Endothelial cell of umbilical vein (primary cell): Measurements from ENCODE around the gene ACSS1. TPM values are rescaled to one million over a fixed set of nuclear protein-coding genes. Genes with fewer than 3 reads are reported as not detected.

ENCODE experiments used
- BruUV-seq: library from RNA; stranded (reverse); fragments of 400-500 nt; replicated peaks from 2 replicates; lab custom pipeline; 2021; lab: Mats Ljungman, UMichigan
- CTCF ChIA-PET: fragments of 300-600, 350-600 bp; sonication (Branson Sonifier 250); formaldehyde crosslinking; loops from one replicate; lab custom pipeline; 2021; ENCODE audit warnings: antibody characterized with exemption, inconsistent platforms; lab: Charles Lee
- POLR2A ChIA-PET: fragments of 300-600, 350-600 bp; sonication (Branson Sonifier 250); formaldehyde crosslinking; loops from one replicate; lab custom pipeline; 2021; ENCODE audit warnings: antibody characterized with exemption, inconsistent platforms; lab: Charles Lee
- DNase-seq: peaks from one replicate; pipeline ENCODE4 v3.0.0-alpha.2; 2011; ENCODE audit warnings: low read depth, low spot score
- FAIRE-seq: peaks from 2 replicates; lab custom pipeline; 2011; peaks lifted over from hg19 to GRCh38; lab: Jason Lieb, UNC
- H2AFZ ChIP-seq: 2 replicates; pipeline ENCODE4 v1.6.0; 2012; ENCODE audit warnings: low read depth, low read length, control low read depth, inconsistent platforms
- H3K27ac ChIP-seq: 2 replicates; pipeline ENCODE4 v1.5.1; 2011; ENCODE audit warnings: low read depth, mild to moderate bottlenecking, control low read depth, low read length, moderate library complexity; ENCODE audit not compliant: insufficient read depth
- H3K27me3 ChIP-seq, 2 experiments: 2 replicates each; pipeline versions ENCODE4 v1.6.0 to v1.6.1; 2011; ENCODE audit warnings: low read length in 2 of 2, mixed read lengths in 1 of 2; ENCODE audit not compliant: control insufficient read depth in 2 of 2, insufficient read depth in 2 of 2
- H3K36me3 ChIP-seq, 2 experiments: 2 replicates in 1 of 2; 3 replicates in 1 of 2; pipeline ENCODE4 v1.5.1; 2011; ENCODE audit warnings: low read length in 2 of 2, mild to moderate bottlenecking in 1 of 2, moderate library complexity in 1 of 2; ENCODE audit not compliant: control insufficient read depth in 2 of 2, insufficient read depth in 2 of 2; ENCODE audit errors: extremely low read depth in 1 of 2
- H3K4me1 ChIP-seq: 3 replicates; pipeline ENCODE4 v1.5.1; 2011; ENCODE audit warnings: mild to moderate bottlenecking, low read length; ENCODE audit not compliant: control insufficient read depth, insufficient read depth; ENCODE audit errors: extremely low read depth
- H3K4me2 ChIP-seq: 2 replicates; pipeline ENCODE4 v1.6.1; 2011; ENCODE audit warnings: low read length, control low read depth, mixed read lengths; ENCODE audit not compliant: insufficient read depth
- H3K4me3 ChIP-seq, 3 experiments: fragments of 200-600 bp in 1 of 3; sonication (generic), shearing (Covaris generic) in 1 of 3; replicated peaks in 1 of 3; 2 replicates each; pipeline ENCODE4 v1.5.1; 2011 to 2016; ENCODE audit warnings: control low read depth in 3 of 3, low read length in 3 of 3, mild to moderate bottlenecking in 2 of 3, inconsistent platforms in 1 of 3, low read depth in 1 of 3, moderate library complexity in 1 of 3; ENCODE audit not compliant: insufficient read depth in 1 of 3
- H3K79me2 ChIP-seq: 2 replicates; pipeline ENCODE4 v1.6.0; 2012; ENCODE audit warnings: low read length, inconsistent platforms; ENCODE audit not compliant: control insufficient read depth, insufficient read depth
- H3K9ac ChIP-seq: replicated peaks from 2 replicates; pipeline ENCODE3; 2011; ENCODE audit warnings: low read length, control low read depth; ENCODE audit not compliant: insufficient read depth; ENCODE audit errors: extremely low read depth
- H3K9me1 ChIP-seq: replicated peaks from 3 replicates; pipeline ENCODE4 v1.6.0; 2011; ENCODE audit warnings: mild to moderate bottlenecking, low read length; ENCODE audit not compliant: control insufficient read depth, insufficient read depth; ENCODE audit errors: extremely low read depth
- H3K9me3 ChIP-seq: replicated peaks from 2 replicates; pipeline ENCODE4 v1.5.1; 2012; ENCODE audit warnings: low read length, inconsistent platforms; ENCODE audit not compliant: control insufficient read depth, insufficient read depth
- H4K20me1 ChIP-seq: replicated peaks from 2 replicates; pipeline ENCODE3; 2011; ENCODE audit warnings: mild to moderate bottlenecking, low read length; ENCODE audit not compliant: control insufficient read depth, insufficient read depth; ENCODE audit errors: extremely low read depth
- CTCF ChIP-seq, 2 donors: IDR thresholded peaks; 1 replicate in 1 of 2; 2 replicates in 1 of 2; pipeline ENCODE4 v1.5.1; 2011; ENCODE audit warnings: low read length in 2 of 2, mild to moderate bottlenecking in 2 of 2, moderate library complexity in 2 of 2, control low read depth in 1 of 2, inconsistent platforms in 1 of 2, low read depth in 1 of 2; ENCODE audit not compliant: insufficient read depth in 1 of 2; ENCODE audit errors: extremely low read depth in 1 of 2
- EZH2 ChIP-seq: IDR thresholded peaks from 2 replicates; pipeline ENCODE4 v1.6.1; 2012; ENCODE audit warnings: borderline replicate concordance, low read depth, mild to moderate bottlenecking, moderate library complexity, low read length, inconsistent platforms; ENCODE audit not compliant: severe bottlenecking
- FOS ChIP-seq: IDR thresholded peaks from 2 replicates; pipeline ENCODE4 v1.6.1; 2011; ENCODE audit warnings: mild to moderate bottlenecking, low read length, moderate library complexity, borderline replicate concordance; ENCODE audit not compliant: insufficient read depth
- GATA2 ChIP-seq: IDR thresholded peaks from 2 replicates; pipeline ENCODE4 v1.7.0; 2011; ENCODE audit warnings: low read depth, mild to moderate bottlenecking, moderate library complexity, mixed read lengths, low read length; ENCODE audit not compliant: insufficient read length, insufficient read depth
- JUN ChIP-seq: IDR thresholded peaks from 2 replicates; pipeline ENCODE4 v1.6.1; 2011; ENCODE audit warnings: borderline replicate concordance, low read depth; ENCODE audit not compliant: insufficient read length, insufficient read depth
- MAX ChIP-seq: IDR thresholded peaks from 2 replicates; pipeline ENCODE4 v1.6.1; 2011; ENCODE audit not compliant: insufficient read depth, insufficient read length
- MYC ChIP-seq: IDR thresholded peaks from one replicate; pipeline ENCODE4 v1.6.1; 2011; ENCODE audit warnings: mild to moderate bottlenecking, low read depth, low read length
- POLR2A ChIP-seq: IDR thresholded peaks from 2 replicates; pipeline ENCODE4 v1.6.1; 2012; ENCODE audit warnings: low read depth, mild to moderate bottlenecking, control low read depth, low read length
- POLR2AphosphoS5 ChIP-seq: IDR thresholded peaks from 2 replicates; pipeline ENCODE4 v1.6.1; 2012; ENCODE audit warnings: low read depth, mild to moderate bottlenecking, control low read depth, low read length, moderate library complexity; ENCODE audit not compliant: insufficient read depth
- dilution Hi-C: fragments of 300-500 bp; cut with MboI; formaldehyde crosslinking; loops from one replicate; pipeline ENCODE4 v1.15.0; 2019; ENCODE audit warnings: low sequenced_read_pairs; ENCODE audit not compliant: extremely low pct_ligation_motif_present
- intact Hi-C: fragments of 100-400 bp; cut with micrococcal nuclease; formaldehyde crosslinking; loops from one replicate; pipeline ENCODE4 v1.10.0; 2022
- polyA plus RNA-seq, 4 experiments: library from polyadenylated mRNA; depleted of rRNA in 3 of 4; stranded (reverse) in 3 of 4; unstranded in 1 of 4; fragments of >200 nt; gene quantifications; 2 replicates each; pipeline versions ENCODE4 v1.2.1 to v1.2.3, GENCODE V29; 2011 to 2012; ENCODE audit warnings: missing spikeins in 1 of 4
- total RNA-seq: library from RNA; stranded (reverse); gene quantifications from 2 replicates; pipeline ENCODE4 v1.2.3, GENCODE V29; 2021

ACSS1 gene
- total and polyA plus RNA-seq, 2 donors (not counting 3 experiments of a cell fraction or from before 2014, with no cell fraction given), result 6.2 to 17.9 TPM

- dilution Hi-C loops (no loop called here), intact Hi-C loops (no loop called here)
- Histone ChIP-seq H3K27ac (no peak overlapping the region), H3K36me3 (no peaks in the 10 kb centered on the region), H3K9me1 (no peaks in the 10 kb centered on the region), H3K79me2 (no peaks in the 10 kb centered on the region), H3K9ac (no peak overlapping the region), H3K4me3 (no peak overlapping the region), H3K27me3 (peaks cover 0 to 5% of the 10 kb centered on the region in 2 experiments), H2AFZ (no peak overlapping the region), H3K9me3 (no peaks in the 10 kb centered on the region), H3K4me2 (no peak overlapping the region), H3K4me1 (peaks cover 7% of the 10 kb centered on the region), H4K20me1 (no peaks in the 10 kb centered on the region)
- no peak for FAIRE-seq
- POLR2A ChIA-PET, result no interaction called here
- CTCF ChIA-PET, result no interaction called here
- no TSS peak for BruUV-seq
- no peak for DNase-seq
- TF ChIP-seq POLR2AphosphoS5, result no peak
- no peak for TF ChIP-seq EZH2
- no peak for TF ChIP-seq MYC
- TF ChIP-seq FOS, result no peak
- no peak for TF ChIP-seq MAX
- TF ChIP-seq POLR2A, result no peak
- no peak for TF ChIP-seq GATA2
- TF ChIP-seq CTCF (IDR thresholded peaks at IDR 0.05; ENCODE audit: extremely low read depth in 1 of 2, insufficient read depth in 1 of 2, low read depth in 1 of 2, low read length in 2 of 2), result no peak
- no peak for TF ChIP-seq JUN
Measured at GRCh38 chr20:25052255-25053194, 5.4 kb downstream of the ACSS1 start.
